ENCODE results near the gene VPS41. TPM values are rescaled to one million over a fixed set of nuclear protein-coding genes. Genes with fewer than 3 reads are reported as not detected.

VPS41 gene
- total and polyA plus RNA-seq, 4 donors: 9.2 to 24.1 (median 16.1) TPM

GRCh38 chr7:38703093-38703492, 205.9 kb downstream of the VPS41 start:
- Histone ChIP-seq H3K27ac (ENCODE audit: low read depth in 1 of 2, low read length in 2 of 2) (no peak overlapping the region), H3K9me3 (ENCODE audit: control insufficient read depth in 4 of 4, low read length in 3 of 4) (no peaks in the 10 kb centered on the region), H3K4me1 (ENCODE audit: control insufficient read depth in 4 of 4, insufficient read depth in 4 of 4, low read length in 3 of 4) (no peaks in the 10 kb centered on the region), H3K27me3 (ENCODE audit: control insufficient read depth in 4 of 4, insufficient read depth in 4 of 4, low read length in 3 of 4) (no peaks in the 10 kb centered on the region), H3K36me3 (ENCODE audit: control insufficient read depth in 4 of 4, insufficient read depth in 3 of 4, low read depth in 1 of 4, low read length in 3 of 4) (no peaks in the 10 kb centered on the region), H3K9ac (ENCODE audit: low read depth in 1 of 2, low read length in 2 of 2) (no peak overlapping the region), H3K4me3 (ENCODE audit: low read depth in 1 of 3, low read length in 3 of 3) (no peak overlapping the region)
- WGBS: 43% methylated on average over 4 of the region's 4 CpGs
- no peak for DNase-seq (ENCODE audit: low spot score)
- TF ChIP-seq RXRA (IDR thresholded peaks at IDR 0.05) (peak; percentile 35 to 69), SP1 (IDR thresholded peaks at IDR 0.05) (peak; percentile 54), MAX (IDR thresholded peaks at IDR 0.05) (peak; percentile 64), YY1 (IDR thresholded peaks at IDR 0.05) (peak; percentile 83), JUND (IDR thresholded peaks at IDR 0.05) (peak; percentile 99 to 100), FOXA2 (IDR thresholded peaks at IDR 0.05) (peak; percentile 71), ZBTB33 (IDR thresholded peaks at IDR 0.05) (peak; percentile 28), HNF4A (conservative IDR thresholded peaks at IDR 0.05) (peak; percentile 66 to 76), RAD21 (IDR thresholded peaks at IDR 0.05) (peak in 1 of 2 donors; percentile 18), NR2F2 (IDR thresholded peaks at IDR 0.05) (no peak), TAF1 (conservative IDR thresholded peaks at IDR 0.05) (no peak), CTCF (IDR thresholded peaks at IDR 0.05; ENCODE audit: low read depth, low read length, missing input control) (no peak), HNF4G (IDR thresholded peaks at IDR 0.05) (no peak), REST (IDR thresholded peaks at IDR 0.05) (no peak), FOXA1 (IDR thresholded peaks at IDR 0.05) (peak; percentile 47), GABPA (IDR thresholded peaks at IDR 0.05 in 1 of 2, conservative IDR thresholded peaks at IDR 0.05 in 1 of 2) (no peak), ATF3 (IDR thresholded peaks at IDR 0.05) (peak; percentile 97), EGR1 (IDR thresholded peaks at IDR 0.05; ENCODE audit: low read depth in 2 of 2) (peak; percentile 37 to 96)

Measured in liver (tissue), 9 donors.